H1 (cell line): ENCODE measurements around the gene HTRA2. TPM values are rescaled to one million over a fixed set of nuclear protein-coding genes. Genes with fewer than 3 reads are reported as not detected.

Experiments used
- CBX5 ChIP-seq: fragments of 300-800, 300-1000 bp; sonication (generic); IDR thresholded peaks from 2 replicates; pipeline ENCODE4 v1.7.1; 2016; ENCODE audit warnings: antibody characterized with exemption, low read length, low read depth
- CTBP2 ChIP-seq: IDR thresholded peaks from 2 replicates; pipeline ENCODE4 v1.7.0; 2011; ENCODE audit warnings: borderline replicate concordance, mild to moderate bottlenecking, moderate library complexity, mixed read lengths, low read length; ENCODE audit not compliant: insufficient read depth, insufficient read length
- NANOG ChIP-seq: IDR thresholded peaks from 2 replicates; pipeline ENCODE4 v1.6.1; 2011; ENCODE audit warnings: low read length, low read depth, mild to moderate bottlenecking, inconsistent platforms; ENCODE audit not compliant: insufficient read depth, poor library complexity, severe bottlenecking
- SAP30 ChIP-seq: fragments of 300-600 bp; sonication (generic); IDR thresholded peaks from 2 replicates; pipeline ENCODE4 v1.7.1; 2012; ENCODE audit warnings: low read length, moderate library complexity, mild to moderate bottlenecking, inconsistent platforms; ENCODE audit not compliant: insufficient read depth, insufficient replicate concordance
- SUZ12 ChIP-seq: fragments of 200-600 bp; sonication (generic); IDR thresholded peaks from 2 replicates; pipeline ENCODE4 v1.6.1; 2012; ENCODE audit warnings: mild to moderate bottlenecking, inconsistent platforms, low read length, moderate library complexity, mixed read lengths
- TCF12 ChIP-seq: IDR thresholded peaks from 2 replicates; pipeline ENCODE4 v1.6.1; 2011; ENCODE audit warnings: low read depth, mild to moderate bottlenecking, low read length
- polyA plus RNA-seq, 7 experiments: library from polyadenylated mRNA; depleted of rRNA in 3 of 7; stranded (reverse) in 5 of 7; unstranded in 2 of 7; fragments of >200 nt in 5 of 7; fragments of 200-250 nt in 2 of 7; gene quantifications; 1 replicate in 5 of 7; 2 replicates in 1 of 7; 4 replicates in 1 of 7; pipeline versions ENCODE4 v1.2.1 to v1.2.3, GENCODE V29; 2011 to 2013; ENCODE audit warnings: missing spikeins in 2 of 7, mixed read lengths in 2 of 7
- total RNA-seq: library from RNA; stranded (reverse); fragmentation: NEBNext Ultra II Directional; extraction: Animal tissue kit (Norgen Biotek cat#: 25700); gene quantifications from 2 replicates; pipeline ENCODE4 v1.2.1, GENCODE V29; 2021
- TF ChIP-seq, protein P1 (sequence below): IDR thresholded peaks from 2 replicates; pipeline ENCODE4 v1.6.1; 2011; ENCODE audit warnings: low read depth, mild to moderate bottlenecking, low read length; ENCODE audit not compliant: insufficient read depth

HTRA2 gene
- total and polyA plus RNA-seq, 2 of the 8 experiments (the other 6 are each of a cell fraction or from before 2014, with no cell fraction given) = 21.6 to 37.6 TPM

DNA sequence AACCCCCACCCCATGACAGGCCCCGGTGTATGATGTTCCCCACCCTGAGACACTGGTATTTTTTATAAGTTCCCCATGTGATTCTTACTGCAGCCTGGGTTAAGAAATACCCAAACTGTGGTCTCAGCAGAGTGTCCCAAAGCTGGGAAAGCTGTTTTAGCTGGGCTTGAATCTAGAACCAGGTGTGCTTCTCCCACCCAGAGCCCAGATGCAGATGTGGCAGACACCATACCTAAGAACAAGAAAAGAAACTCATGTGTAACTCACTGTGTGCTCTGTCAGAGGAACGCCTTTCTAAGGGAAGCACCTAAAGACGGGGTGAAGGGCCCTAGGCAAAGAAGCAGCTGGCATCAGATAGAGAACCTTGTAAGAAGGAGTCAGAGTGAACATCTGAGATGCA lies 48.7 kb downstream of the HTRA2 start (continued):
- TF ChIP-seq, protein P1, sequence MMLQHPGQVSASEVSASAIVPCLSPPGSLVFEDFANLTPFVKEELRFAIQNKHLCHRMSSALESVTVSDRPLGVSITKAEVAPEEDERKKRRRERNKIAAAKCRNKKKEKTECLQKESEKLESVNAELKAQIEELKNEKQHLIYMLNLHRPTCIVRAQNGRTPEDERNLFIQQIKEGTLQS = no peak
- TF ChIP-seq TCF12 = no peak
- no peak for TF ChIP-seq CTBP2
- TF ChIP-seq SAP30 = no peak
- TF ChIP-seq NANOG = no peak
- TF ChIP-seq SUZ12 = no peak
- no peak for TF ChIP-seq CBX5
